ENCODE results near the gene ARHGDIB.

Gene ARHGDIB

GRCh38 chr12:14930299-14930698, 31.1 kb downstream of the ARHGDIB start:
- no peak for DNase-seq (ENCODE audit: low spot score)

- no peak for DNase-seq (ENCODE audit: low spot score)
Observed at GRCh38 chr12:14928931-14929330, 32.5 kb downstream of the ARHGDIB start.

GRCh38 chr12:14927267-14927666, 34.1 kb downstream of the ARHGDIB start:
- DNase-seq (ENCODE audit: low spot score): no peak

GRCh38 chr12:14924541-14924940, 36.9 kb downstream of the ARHGDIB start:
- no peak for DNase-seq (ENCODE audit: low spot score)

- no peak for DNase-seq (ENCODE audit: low spot score)
Observed at GRCh38 chr12:14923944-14924343, 37.5 kb downstream of the ARHGDIB start.

GRCh38 chr12:14921218-14921617, 40.2 kb downstream of the ARHGDIB start:
- DNase-seq (ENCODE audit: low spot score): no peak

GRCh38 chr12:14920475-14921126, 40.8 kb downstream of the ARHGDIB start:
- no peak for DNase-seq (ENCODE audit: low spot score)

GRCh38 chr12:14919455-14919854, 41.9 kb downstream of the ARHGDIB start:
- no peak for DNase-seq (ENCODE audit: low spot score)

GRCh38 chr12:14915736-14916135, 45.7 kb downstream of the ARHGDIB start:
- DNase-seq (ENCODE audit: low spot score): no peak

- no peak for DNase-seq (ENCODE audit: low spot score)
Observed at GRCh38 chr12:14913381-14913781, 48.0 kb downstream of the ARHGDIB start.

- DNase-seq (ENCODE audit: low spot score): no peak
Observed at GRCh38 chr12:14911131-14911530, 50.3 kb downstream of the ARHGDIB start.

GRCh38 chr12:14910090-14910915, 51.1 kb downstream of the ARHGDIB start:
- DNase-seq (ENCODE audit: low spot score): no peak

GRCh38 chr12:14907953-14908352, 53.4 kb downstream of the ARHGDIB start:
- DNase-seq (ENCODE audit: low spot score): no peak

GRCh38 chr12:14906114-14906513, 55.3 kb downstream of the ARHGDIB start:
- no peak for DNase-seq (ENCODE audit: low spot score)

GRCh38 chr12:14905269-14906004, 56.0 kb downstream of the ARHGDIB start:
- DNase-seq (ENCODE audit: low spot score): no peak

- DNase-seq (ENCODE audit: low spot score): no peak
Observed at GRCh38 chr12:14904854-14905253, 56.5 kb downstream of the ARHGDIB start.

GRCh38 chr12:14903386-14904098, 57.9 kb downstream of the ARHGDIB start:
- no peak for DNase-seq (ENCODE audit: low spot score)

GRCh38 chr12:14902465-14902864, 58.9 kb downstream of the ARHGDIB start:
- no peak for DNase-seq (ENCODE audit: low spot score)

- no peak for DNase-seq (ENCODE audit: low spot score)
Observed at GRCh38 chr12:14901228-14901562, 60.2 kb downstream of the ARHGDIB start.

- DNase-seq (ENCODE audit: low spot score): no peak
Observed at GRCh38 chr12:14900521-14901227, 60.7 kb downstream of the ARHGDIB start.

- no peak for DNase-seq (ENCODE audit: low spot score)
Observed at GRCh38 chr12:14896521-14897169, 64.8 kb downstream of the ARHGDIB start.
